HG02840 (cell line): ENCODE data around the gene CECR2.
"Not testable (repeated sequence)": the region's sequence is repeated elsewhere in the genome, so short reads cannot be mapped to it uniquely, and the experiment has no call there.

Experiments
- ATAC-seq: cut with Tn5 transposase; IDR thresholded peaks from one replicate; pipeline ENCODE4 v1.9.1; 2021; ENCODE audit warnings: mild to moderate bottlenecking, moderate library complexity, moderate number of reproducible peaks; ENCODE audit not compliant: unreplicated experiment, low FRiP score

The CECR2 gene

DNA sequence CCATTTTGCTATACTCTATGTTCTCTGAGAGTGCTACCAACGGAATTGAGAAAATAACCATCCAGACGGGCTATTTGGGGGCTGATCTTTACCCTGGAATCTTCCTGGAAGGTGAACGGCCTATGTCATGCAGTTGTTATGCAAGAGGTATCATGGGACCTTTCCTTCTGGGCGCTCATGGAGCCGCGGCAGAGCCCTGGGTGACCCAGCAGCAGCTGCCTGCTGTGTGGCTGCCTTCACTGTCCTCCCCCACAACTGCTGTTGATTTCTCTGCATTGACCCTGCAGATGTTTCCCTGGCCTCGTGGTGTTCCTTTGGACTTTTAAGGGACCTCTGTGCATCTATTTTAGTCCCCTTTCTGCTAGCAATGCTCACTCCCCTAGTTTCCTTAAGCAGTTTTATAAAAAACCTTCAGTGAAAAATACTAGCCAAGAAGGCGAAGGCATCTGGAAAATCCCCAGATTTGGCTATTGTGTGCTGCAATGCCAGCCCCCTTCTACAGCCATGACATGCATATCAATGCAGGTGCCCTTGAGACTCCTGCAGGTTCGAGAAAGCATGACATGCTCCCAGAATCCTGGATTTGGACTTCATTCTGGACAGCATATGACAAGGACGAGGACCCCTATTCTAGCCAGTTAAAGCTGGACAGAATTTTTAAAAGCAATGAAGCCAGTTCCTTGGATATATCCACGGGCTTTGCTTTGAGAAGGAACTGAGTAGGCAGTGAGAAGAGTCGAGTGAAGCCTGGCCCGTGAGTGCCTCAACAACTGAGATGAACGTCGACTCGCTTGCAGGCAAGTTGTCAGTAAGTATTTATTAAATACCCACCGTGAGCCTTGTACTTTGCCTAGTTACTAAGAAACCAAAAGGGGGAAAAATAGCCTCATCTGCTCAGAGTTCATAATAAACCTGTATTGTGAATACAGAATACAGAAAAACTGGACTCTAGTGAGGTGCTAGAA is 193.9 kb downstream of the CECR2 start, which contains the start of gene SLC25A18:
Gene SLC25A18, plus strand, starts transcription at position 593 of the 965 bp plus-strand sequence. CDS start 16,447 bp downstream, outside the sequence.
- no peak for ATAC-seq

DNA sequence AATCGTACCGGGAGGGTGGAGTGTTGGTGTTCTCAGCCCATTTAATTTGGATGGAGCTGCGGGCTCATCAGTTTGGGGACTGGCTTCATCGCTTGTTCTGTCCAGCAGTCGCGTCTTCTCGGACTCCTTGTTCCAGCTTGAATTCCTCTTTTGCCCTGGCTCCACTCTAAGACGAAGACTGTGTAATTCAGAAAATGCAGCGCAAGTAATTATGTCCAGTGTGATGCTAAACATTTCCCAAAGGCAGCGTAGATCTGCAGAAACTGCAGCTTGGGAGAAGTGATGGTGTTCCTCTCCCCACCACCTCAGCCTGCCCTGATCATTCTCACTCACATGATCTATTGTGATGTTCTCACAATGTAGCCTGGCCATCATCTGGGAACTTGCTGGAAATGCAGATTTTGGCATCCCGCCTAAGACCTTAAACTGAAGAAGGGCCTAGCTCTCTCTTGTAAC is 194.7 kb downstream of the CECR2 start:
- no peak for ATAC-seq

DNA sequence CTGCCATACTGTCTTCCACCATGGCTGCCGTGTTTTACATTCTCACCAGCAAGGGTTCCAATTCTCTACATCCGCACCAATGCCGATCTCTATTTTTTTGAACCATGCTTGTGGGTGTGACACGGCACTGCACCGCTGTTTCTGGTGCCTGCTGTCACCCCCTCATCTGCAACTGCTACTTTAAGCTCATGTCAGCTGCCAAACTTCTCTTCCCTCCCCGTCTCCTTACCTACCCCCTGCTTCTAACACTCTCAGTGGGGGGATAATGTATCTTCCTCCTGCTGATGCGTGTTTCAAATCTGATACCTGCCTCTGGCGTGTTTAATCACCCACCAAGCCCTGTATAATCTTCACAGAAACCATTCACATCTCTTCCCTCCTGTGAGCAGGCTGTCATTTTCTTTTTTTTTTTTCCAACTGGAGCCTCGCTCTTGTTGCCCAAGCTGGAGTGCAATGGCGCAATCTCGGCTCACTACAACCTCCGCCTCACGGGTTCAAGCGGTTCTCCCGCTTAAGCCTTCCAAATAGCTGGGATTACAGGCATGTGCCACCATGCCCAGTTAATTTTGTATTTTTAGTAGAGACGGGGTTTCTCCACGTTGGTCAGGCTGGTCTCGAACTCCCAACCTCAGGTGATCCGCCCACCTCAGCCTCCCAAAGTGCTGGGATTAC is 196.9 kb downstream of the CECR2 start:
- not testable (repeated sequence) for ATAC-seq

DNA sequence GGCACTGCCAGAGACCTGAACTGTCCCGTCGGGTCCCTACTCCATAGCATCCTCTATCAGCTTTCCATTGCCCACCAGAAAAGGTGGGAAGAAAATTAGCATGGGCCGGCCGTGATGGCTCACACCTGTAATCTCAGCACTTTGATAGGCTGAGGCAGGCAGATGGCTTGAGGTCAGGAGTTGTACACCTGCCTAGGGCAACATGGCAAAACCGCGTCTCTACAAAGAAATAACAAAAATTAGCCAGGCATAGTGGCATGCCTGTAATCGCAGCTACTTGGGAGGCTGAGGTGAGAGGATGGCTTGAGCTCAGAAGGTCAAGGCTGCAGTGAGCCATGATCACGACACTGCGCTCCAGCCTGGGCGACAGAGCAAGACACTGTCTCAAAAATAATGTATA is 197.5 kb downstream of the CECR2 start:
- ATAC-seq, result no peak

DNA sequence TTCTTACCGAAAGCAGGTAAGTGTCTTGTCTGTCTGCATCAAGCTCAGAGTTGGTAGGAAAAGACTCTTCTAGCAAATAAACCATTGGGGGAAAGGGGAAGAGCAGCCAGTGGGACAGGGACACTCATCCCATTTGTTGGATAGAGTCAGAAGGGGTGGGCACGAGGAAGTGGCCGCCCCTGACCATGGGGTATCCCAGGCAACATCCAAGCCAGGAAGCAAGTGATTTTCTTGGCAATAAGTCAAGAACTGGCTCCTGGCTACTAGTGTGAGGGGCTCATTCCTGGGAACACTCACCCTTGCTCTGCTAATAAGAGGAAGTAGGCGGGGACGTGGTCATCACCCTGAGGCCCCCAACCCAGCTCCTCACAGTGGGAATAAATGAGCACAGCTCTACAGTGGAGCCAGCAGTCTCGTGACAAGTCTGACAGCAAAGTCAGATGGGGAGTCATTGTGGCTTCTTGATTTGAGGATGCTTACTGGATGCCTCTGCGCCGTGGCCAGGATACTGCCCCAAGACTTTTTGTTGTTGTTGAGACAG is 200.8 kb downstream of the CECR2 start:
- no peak for ATAC-seq

DNA sequence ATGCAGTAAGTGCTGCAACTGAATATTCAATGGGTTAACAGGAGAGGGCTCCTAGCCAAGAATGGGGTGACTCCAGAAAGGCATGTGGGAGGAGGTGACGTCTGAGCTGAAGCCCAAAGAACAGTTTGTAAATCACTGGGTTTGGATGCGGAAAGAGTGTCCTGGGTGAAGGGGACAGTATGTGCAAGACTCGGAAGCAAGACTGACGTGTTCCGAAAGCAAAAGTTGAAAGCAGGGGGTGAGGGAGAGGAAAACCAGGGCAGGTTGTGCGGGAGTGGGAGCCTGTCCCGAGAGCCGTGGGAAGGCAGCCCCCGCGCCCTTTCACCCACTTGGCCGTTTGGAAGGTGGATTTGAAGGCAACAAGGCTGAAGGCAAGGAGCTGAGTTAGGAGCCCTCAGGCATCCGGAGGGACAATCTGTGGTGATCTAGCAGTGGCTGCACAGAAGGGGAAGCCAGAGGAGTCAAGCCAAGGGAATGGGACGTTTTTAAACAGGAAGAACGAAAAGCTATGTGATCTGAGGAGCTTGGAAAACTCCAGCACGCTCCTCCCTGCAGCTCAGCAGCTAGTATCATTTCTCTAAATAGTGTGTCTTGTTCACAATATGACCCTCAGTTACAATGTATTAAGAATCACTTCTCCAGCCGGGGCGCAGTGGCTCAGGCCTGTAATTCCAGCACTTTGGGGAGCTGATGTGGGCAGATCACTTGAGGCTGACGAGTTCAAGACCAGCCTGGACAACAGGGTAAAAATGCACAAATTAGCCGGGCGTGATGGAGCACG is 201.8 kb downstream of the CECR2 start:
- no peak for ATAC-seq

DNA sequence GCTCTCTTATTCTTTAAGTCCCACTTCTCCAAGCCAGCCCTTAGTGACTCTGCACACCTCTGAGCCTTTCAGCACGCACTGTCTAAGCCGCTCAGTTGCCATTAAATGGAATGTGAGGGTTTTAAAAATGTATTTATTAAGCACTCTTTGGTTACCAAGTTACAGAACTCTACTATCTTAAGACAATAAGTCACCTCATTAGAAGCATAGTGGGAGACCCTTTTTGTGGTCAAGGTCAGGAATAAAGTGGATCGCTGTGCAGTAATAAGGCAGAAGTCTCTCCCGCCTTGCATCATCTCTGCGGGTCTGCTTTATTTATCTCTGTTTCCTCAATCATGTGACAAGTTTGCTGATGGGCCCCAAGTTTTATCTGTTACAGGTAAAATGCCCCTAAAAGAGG is 205.9 kb downstream of the CECR2 start:
- ATAC-seq, result no peak

DNA sequence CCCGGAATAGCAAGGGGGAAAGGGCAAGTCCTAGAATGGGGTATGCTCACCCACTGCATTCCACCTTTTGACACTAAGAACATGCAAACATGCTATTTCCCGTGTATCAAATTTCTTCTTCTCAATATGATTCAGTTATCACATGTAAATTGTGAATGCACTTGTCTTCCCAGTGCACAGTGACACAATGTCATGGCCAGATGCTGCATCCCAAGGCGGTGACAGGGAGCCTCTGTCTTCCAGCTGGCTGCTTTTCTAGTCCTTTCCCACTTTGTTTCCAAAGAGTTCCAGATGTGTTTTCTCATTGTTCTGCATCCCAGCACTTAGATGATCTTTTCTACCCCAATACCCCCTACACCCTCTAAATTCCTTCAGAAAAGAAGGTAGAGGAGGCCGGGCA is 206.4 kb downstream of the CECR2 start:
- ATAC-seq, result no peak

DNA sequence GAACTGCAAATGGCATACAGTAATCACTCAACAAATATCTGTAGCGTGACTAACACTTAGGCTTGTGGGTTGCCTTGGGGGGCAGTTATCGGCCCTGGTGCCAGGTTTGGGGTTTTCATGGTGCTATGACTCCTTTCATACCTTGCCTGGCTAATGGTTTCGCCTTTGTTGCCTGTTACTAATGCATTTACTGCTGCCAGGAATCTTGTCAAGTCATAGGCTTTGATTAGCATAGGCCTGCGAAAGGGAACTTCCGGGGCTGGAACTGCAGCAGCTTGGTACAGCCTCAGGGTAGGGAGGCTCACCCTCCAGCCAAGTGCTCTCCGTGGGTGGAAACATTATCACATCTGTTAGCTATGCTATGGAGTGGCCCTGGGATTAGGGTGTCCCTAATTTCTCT is 207.2 kb downstream of the CECR2 start:
- ATAC-seq, result no peak

DNA sequence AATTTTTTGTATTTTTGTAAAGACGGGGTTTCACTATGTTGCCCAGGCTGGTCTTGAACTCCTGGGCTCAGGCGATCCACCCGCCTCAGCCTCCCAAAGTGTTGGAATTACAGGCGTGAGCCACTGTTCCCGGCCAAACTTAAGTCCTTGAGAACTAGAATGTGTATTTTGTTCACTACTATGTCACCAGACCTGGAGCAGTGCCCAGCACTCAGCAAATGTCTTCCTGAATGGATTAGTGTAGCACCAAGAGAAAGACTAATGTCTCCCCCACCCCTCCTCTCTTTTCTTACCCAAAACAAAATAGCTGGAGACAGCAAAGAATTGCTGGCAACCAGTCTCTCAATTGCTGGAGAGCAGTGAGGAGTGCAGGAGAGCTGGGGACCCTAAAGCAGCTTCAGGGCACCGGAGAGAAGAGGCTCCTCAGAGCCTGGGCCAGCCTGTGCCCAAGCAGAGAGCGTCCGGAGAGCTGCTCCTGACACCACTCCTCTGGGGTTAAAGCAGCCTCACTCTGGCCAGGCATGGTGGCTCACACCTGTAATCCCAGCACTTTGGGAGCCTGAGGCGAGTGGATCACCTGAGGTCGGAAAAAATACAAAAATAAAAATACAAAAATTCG is 209.0 kb downstream of the CECR2 start:
- no peak for ATAC-seq

DNA sequence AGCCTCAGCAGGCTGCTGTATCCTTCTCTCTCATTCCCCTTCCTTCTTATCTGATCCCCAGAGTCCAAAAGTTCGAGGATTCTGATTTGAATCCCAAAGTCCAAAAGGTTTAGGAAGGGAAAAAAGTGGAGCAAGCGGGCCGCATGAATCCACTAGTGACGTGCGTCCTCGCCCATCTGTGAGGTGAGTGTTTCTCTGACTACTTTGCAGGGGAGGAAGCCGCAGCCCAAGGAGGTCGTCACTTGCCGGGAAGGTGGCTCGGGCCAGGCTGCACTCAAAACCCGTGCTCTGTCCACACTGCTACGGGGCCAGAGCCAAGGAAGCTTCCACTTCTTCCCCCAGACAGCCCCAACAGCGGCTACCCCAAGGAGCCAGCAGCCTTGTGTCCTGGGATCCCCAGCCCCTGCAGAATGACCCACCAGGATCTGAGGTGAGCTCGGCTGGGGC is 210.3 kb downstream of the CECR2 start:
- ATAC-seq, result no peak

DNA sequence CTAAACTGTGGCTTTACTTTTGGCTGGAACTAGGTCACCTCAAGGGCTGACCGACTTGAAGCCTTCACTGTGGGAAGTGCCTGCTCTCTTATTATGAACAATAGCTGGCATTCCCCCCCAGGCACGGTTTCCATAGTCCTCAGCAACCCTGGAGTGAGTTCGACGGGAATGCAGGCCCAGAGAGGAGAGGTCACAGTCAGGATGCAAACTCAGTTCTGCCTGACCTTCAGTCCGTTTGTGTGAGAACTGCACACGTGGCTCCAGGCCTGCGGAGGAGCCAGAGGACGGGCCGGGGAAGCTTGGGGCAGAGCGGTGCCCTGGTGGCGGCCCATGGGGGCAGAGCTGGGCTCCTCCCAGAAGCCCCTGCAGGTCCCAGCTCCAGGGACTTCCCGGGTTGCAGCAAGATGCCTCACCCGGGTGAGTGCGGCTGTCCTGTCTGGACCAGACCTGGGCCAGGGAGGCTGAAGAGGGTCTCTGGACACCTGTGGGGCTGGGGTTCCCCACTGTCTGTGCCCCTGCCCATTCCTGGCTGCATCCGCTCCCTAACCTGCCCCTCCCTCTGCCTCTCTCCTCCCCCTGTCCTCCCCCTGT is 211.3 kb downstream of the CECR2 start:
- no peak for ATAC-seq

DNA sequence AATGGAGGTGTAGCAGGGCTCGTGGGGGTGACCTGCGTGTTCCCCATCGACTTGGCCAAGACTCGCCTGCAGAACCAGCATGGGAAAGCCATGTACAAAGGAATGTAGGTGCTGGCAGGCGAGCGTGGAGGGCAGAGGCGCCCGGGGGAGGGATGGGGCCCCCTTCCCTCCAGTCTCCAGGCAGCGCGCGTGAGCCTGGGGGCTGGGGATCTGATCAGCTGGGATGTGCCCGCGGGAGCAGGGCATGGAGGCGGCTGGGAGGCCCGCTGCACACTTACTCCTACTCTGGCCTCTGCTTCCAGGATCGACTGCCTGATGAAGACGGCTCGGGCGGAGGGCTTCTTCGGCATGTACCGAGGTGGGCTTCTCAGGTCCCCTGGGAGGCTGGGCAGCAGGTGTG is 211.8 kb downstream of the CECR2 start:
- ATAC-seq, result no peak

DNA sequence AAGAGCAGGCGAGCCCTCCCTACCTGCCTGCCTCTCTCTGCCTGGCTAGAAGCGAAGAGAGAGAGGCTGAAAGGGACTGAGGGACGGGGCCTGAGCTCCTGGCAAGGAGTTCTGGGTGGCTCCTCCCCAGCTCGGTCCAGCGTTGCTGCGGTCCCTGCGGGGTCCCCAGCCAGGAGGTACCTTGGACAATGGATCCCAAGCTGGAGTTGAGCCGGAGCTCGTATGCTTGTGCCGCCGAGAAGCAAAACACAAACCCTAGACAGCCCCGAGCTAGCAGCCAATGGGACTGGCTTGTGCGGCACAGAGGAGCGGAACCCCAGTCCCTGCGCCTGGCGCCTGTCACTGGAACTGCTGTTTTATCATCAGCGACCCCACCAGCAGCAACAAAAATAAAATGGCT is 212.4 kb downstream of the CECR2 start:
- no peak for ATAC-seq

DNA sequence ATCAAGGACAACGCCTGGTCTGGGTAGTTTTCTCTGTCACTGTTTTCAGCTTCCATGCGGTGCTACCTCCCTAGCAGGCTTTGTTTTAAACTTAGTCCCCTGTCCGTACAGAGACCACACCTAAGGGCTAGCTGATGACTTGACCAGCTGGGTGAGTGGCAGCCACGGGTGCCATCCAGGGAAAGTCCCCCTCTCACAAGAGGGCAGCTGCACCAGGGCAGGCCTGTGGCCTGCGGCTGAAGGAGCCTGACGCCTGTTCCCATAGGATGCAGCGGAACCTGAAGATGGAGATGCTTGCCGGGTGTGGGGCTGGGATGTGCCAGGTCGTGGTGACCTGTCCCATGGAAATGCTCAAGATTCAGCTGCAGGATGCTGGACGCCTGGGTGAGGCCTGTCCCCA is 213.9 kb downstream of the CECR2 start:
- ATAC-seq, result no peak

DNA sequence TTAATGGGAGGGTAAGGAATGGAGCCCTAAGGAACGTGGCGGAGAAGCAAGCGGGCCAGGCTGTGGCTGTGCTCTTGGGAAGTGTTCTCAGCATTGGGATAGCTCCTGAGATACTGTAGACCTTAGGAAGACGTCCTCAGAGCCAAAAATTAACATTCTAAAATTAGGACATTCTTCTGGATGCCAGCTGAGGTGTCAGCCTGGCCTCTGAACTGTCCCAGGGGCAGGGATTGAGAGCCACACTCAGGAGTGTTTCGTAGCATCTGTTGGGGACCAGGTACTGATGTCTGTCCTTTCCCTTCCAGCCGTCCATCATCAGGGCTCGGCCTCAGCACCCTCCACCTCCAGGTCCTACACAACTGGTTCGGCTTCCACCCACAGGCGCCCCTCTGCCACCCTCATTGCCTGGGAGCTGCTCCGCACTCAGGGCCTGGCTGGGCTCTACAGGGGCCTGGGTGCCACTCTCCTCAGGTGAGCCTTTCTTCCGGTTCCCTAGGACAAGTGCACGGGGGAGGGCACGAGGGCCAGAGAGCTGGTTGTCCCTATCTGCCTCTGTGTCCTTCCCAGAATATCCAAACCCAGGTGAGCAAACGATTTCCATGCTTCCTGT is 217.7 kb downstream of the CECR2 start:
- ATAC-seq, result no peak

DNA sequence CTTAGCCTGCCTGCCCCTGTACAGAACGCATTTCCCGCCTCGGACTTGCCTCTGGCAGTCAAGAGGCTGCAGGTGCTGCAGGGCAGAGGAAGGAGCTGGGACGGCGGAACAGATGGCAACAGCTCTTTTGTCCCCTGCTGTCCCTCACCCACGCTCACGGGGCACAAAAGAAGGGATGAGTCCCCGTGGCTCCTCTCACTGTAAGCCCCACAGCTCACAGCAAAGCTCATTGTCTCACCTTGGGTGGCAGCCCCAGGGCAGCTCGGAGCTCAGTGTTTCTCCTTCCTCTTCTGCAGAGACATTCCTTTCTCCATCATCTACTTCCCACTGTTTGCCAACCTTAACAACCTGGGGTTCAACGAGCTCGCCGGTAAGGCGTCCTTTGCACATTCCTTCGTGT is 218.4 kb downstream of the CECR2 start:
- ATAC-seq, result no peak

DNA sequence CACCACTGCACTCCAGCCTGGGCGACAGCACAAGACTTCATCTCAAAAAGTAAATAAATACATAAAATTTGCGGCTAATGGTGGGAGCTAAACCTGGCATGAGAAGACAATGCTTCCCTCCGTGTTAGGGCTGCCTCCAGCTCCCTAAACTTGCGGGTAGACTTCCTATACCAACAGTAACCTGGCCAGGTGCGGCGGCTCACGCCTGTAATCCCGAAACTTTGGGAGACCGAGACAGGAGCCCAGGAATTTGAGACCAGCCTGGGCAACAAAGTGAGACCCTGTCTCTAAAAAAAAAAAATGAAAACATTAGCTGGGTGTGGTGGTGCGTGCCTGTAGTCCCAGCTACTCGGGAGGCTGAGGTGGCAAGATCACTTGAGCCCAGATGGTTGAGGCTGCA is 219.3 kb downstream of the CECR2 start:
- ATAC-seq, result no peak

DNA sequence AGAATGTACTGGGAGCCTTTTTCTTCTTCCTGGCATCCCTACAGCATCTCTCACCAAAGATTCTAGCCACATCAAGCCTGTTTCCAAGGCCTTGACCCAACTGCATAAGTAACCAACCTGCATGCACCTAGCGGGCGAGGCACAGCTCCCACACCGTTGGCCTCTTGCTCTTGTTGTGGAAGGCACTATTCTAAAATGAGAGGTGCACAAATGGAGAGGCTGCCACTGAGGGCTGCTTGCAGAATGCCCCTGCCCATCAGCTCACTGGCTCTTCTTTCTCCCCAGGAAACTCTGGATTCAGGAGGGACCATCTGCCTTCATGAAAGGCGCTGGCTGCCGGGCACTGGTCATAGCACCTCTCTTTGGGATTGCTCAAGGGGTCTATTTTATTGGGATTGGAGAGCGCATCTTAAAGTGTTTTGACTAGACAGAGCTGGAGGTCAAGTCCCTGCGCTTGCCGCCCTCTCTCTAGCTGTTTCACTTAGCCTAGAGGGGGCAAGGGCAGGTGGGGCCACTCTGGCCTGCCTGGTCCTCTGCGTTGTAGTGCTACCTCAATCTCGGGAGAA is 220.6 kb downstream of the CECR2 start:
- ATAC-seq, result no peak
